Psoas muscle (tissue), 8 donors: ENCODE results near the gene CKLF. TPM values are rescaled to one million over a fixed set of nuclear protein-coding genes. Genes with fewer than 3 reads are reported as not detected.

ENCODE experiments used
- ATAC-seq, 4 donors: fragments of 200-7000 bp; cut with Tn5 transposase; one replicate each; pipeline ENCODE4 v1.9.1; 2020; ENCODE audit warnings: moderate library complexity in 3 of 4, mild to moderate bottlenecking in 2 of 4
- DNase-seq, 2 donors: peaks; one replicate each; pipeline ENCODE4 v3.0.0-alpha.2; 2020
- H3K27ac ChIP-seq: fragments of 200-600 bp; one replicate; pipeline ENCODE4 v1.8.0; 2022
- H3K27me3 ChIP-seq, 3 donors: fragments of 200-600 bp in 1 of 3; one replicate each; pipeline versions ENCODE4 v1.6.1 to v1.8.0; 2013 to 2022; ENCODE audit warnings: low read length in 2 of 3, mild to moderate bottlenecking in 2 of 3, moderate library complexity in 1 of 3; ENCODE audit not compliant: insufficient read depth in 3 of 3
- H3K36me3 ChIP-seq, 2 donors: fragments of 200-600 bp in 1 of 2; one replicate each; pipeline versions ENCODE4 v1.6.1 to v1.8.0; 2013 to 2022; ENCODE audit warnings: low read depth in 1 of 2, mild to moderate bottlenecking in 1 of 2, moderate library complexity in 1 of 2; ENCODE audit not compliant: insufficient read depth in 1 of 2
- H3K4me1 ChIP-seq: fragments of 200-600 bp; one replicate; pipeline ENCODE4 v1.8.0; 2022
- H3K4me3 ChIP-seq: fragments of 200-600 bp; one replicate; pipeline ENCODE4 v1.8.0; 2022; ENCODE audit warnings: mild to moderate bottlenecking
- H3K9me3 ChIP-seq: fragments of 200-600 bp; one replicate; pipeline ENCODE4 v1.8.0; 2022
- WGBS, 3 donors: extraction: QIAGEN DNeasy Blood & Tissue Kit; methylation state at CpG; one replicate each; pipeline versions ENCODE4 v1.1.6 to v1.1.7; 2013; 5-methylcytosine and 5-hydroxymethylcytosine counted together
- intact Hi-C, 2 donors: fragments of 100-400 bp; cut with DNase I; formaldehyde crosslinking; loops; one replicate each; pipeline versions ENCODE4 v1.11.0 to v1.14.2; 2022
- polyA plus RNA-seq, 3 donors: library from polyadenylated mRNA; stranded (reverse); fragments of 200-250 nt; gene quantifications; one replicate each; pipeline ENCODE4 v1.2.3, GENCODE V29; 2013
- total RNA-seq, 4 donors: library from RNA; stranded (reverse); fragmentation: NEBNext Ultra II Directional in 2 of 4; extraction: Animal tissue kit (Norgen Biotek cat#: 25700) in 2 of 4; gene quantifications; one replicate each; pipeline versions ENCODE4 v1.2.1 to v1.2.4, GENCODE V29; 2021 to 2023
- TF ChIP-seq, protein P1 (sequence below): fragments of 200-600 bp; IDR thresholded peaks from one replicate; pipeline ENCODE4 v1.8.0; 2022; ENCODE audit warnings: antibody characterized with exemption
- donor health status: healthy with polysubstance abuse.
- donor health status: DM: no; HTN: no; CAD: no; lungs with moderate emphysema.
- donor health status: Bipolar disorder and iron deficiency.
- donor health status: healthy.
- donor health status: DM: yes; HTN: yes; CAD: no.
- donor health status: DM: no; HTN: no; CAD: no.
- donor health status: DM: no; HTN: no; CAD: no.
- donor health status: DM: yes; HTN: yes; CAD: no.

The CKLF gene
- total and polyA plus RNA-seq, 7 donors: 4.1 to 21.1 (median 6.6) TPM

GRCh38 chr16:66522816-66523590 is 29.4 kb upstream of the CKLF start:
- DNase-seq: no peak
- H3K27ac ChIP-seq: peak overlapping the region; percentile 50
- peaks cover 25% of the 10 kb centered on the region for H3K4me1 ChIP-seq
- TF ChIP-seq, protein P1, sequence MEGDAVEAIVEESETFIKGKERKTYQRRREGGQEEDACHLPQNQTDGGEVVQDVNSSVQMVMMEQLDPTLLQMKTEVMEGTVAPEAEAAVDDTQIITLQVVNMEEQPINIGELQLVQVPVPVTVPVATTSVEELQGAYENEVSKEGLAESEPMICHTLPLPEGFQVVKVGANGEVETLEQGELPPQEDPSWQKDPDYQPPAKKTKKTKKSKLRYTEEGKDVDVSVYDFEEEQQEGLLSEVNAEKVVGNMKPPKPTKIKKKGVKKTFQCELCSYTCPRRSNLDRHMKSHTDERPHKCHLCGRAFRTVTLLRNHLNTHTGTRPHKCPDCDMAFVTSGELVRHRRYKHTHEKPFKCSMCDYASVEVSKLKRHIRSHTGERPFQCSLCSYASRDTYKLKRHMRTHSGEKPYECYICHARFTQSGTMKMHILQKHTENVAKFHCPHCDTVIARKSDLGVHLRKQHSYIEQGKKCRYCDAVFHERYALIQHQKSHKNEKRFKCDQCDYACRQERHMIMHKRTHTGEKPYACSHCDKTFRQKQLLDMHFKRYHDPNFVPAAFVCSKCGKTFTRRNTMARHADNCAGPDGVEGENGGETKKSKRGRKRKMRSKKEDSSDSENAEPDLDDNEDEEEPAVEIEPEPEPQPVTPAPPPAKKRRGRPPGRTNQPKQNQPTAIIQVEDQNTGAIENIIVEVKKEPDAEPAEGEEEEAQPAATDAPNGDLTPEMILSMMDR: no peak
- intact Hi-C loops: no loop called here
- H3K4me3 ChIP-seq: no peak overlapping the region
- H3K27me3 ChIP-seq: no peaks in the 10 kb centered on the region
- peaks cover 0 to 47% of the 10 kb centered on the region in 2 donors for H3K36me3 ChIP-seq
- ATAC-seq: no peak
- 69 to 80% (median 78%) methylated on average over 11 of the region's 11 CpGs for WGBS, 3 donors
- H3K9me3 ChIP-seq: no peaks in the 10 kb centered on the region

DNA sequence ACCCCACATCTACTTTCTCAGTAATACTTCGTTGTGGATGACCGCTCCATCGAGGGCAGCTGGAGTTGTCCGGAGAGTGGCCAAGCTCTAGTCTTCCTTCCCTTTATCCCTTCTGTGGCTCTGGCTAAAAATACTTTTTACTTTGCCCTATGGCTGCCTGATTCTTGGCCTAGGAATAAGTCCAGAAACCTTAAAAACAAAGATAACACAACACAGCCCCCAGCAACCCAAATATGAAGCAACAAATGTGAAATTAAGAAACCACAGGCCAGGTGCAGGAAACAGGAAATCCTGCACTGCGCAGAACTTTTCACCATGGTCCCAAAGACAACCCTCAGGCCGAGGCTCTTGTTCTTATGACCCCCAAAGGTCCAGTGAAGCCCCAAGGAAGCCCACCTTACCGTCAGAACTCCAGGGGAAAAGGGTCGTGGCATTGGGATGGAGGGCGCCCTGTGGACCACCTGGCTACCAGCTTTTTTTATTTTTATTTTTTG is 28.5 kb upstream of the CKLF start:
- DNase-seq (no peak), ATAC-seq (peak in 1 of 4 donors; percentile 16)
- Histone ChIP-seq H3K4me3 (no peak overlapping the region), H3K27me3 (no peaks in the 10 kb centered on the region), H3K36me3 (peaks cover 0 to 56% of the 10 kb centered on the region in 2 donors), H3K9me3 (no peaks in the 10 kb centered on the region), H3K27ac (peak overlapping the region; percentile 19), H3K4me1 (peaks cover 22% of the 10 kb centered on the region)
- 76 to 77% (median 76%) methylated on average over 9 of the region's 9 CpGs for WGBS, 3 donors
- intact Hi-C loops: no loop called here
- TF ChIP-seq, protein P1: no peak

DNA sequence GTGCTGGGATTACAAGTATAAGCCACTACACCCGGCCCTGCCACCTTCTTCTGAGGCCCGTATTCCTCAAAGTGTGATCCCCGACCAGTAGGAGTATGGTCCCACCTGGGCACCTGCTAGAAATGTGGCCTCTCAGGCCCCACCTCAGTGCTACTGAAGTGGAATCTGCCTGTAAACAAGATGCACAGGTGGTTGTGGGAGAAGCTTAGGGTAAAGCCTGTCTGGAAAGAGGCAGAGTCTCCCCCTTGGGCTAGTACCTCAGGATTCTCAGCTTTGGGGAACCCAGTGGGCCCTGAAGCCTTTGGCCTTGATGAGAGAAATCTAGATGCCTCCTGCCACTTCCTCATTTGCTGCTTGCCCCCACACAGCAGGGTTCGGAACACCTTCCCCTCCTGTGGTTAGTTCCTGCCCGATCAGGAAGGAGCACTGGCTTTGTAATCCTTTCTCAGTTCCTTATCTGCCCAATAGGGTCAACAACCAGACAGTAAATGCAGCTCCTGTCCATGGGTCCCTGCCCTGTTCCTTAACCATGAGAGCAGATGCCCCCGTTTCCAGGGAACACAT is 27.7 kb upstream of the CKLF start:
- ATAC-seq: no peak
- peak overlapping the region; percentile 30 for H3K27ac ChIP-seq
- intact Hi-C loops: no loop called here

DNA sequence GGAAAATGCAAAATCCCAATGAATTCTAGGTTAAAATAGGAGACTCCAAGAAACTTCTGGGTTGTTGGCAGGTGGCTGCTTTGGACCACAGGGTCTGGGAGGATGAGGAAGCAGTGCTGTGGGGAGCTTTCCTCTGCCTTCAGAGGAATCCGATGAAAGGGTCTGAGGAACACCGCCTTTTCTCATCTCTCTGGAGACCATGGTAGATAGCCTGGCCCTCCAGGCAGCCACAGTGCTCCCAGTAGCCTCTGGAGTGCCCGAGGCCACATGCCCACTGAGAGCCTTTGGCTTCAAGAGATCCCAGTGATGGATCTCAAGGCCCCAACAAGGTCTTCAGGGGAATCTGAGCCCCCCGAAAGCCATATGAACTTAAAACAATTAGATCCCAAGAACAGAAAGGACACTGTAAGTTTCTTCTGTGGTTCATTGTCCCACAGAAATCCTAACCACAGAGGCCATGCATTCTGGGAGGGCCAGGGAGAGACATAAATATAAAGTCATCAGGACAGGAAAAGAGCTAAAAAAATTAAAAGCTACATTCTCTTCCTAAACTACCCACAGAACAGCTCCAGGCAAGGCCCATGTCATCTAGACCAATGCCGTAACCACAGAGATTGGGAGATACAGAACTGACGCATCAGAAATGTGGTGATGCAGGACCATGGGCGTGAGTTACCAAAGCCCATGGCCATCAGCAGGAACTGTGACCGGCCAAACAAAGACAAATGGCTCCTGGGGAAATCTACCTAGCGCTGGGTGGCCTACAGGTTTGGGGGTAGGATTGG is 26.8 kb upstream of the CKLF start:
- Histone ChIP-seq H3K36me3 (peaks cover 0 to 63% of the 10 kb centered on the region in 2 donors), H3K9me3 (no peaks in the 10 kb centered on the region), H3K27ac (peak overlapping the region; percentile 30), H3K4me1 (peaks cover 16% of the 10 kb centered on the region), H3K27me3 (no peaks in the 10 kb centered on the region), H3K4me3 (no peak overlapping the region)
- no peak for ATAC-seq
- 90 to 92% (median 92%) methylated on average over 9 of the region's 9 CpGs for WGBS, 3 donors
- TF ChIP-seq, protein P1: no peak
- DNase-seq: no peak
- intact Hi-C loops: no loop called here

More for the DNA sequence above, 27.7 kb upstream of the CKLF start:
- H3K9me3 ChIP-seq: no peaks in the 10 kb centered on the region
- H3K4me1 ChIP-seq: peaks cover 20% of the 10 kb centered on the region
- H3K4me3 ChIP-seq: no peak overlapping the region
- peaks cover 0 to 63% of the 10 kb centered on the region in 2 donors for H3K36me3 ChIP-seq
- TF ChIP-seq, protein P1: no peak
- DNase-seq: no peak
- WGBS, 3 donors: 78 to 82% (median 78%) methylated on average over 6 of the region's 6 CpGs
- no peaks in the 10 kb centered on the region for H3K27me3 ChIP-seq
